HepG2 (cell line): ENCODE measurements around the gene CMIP. TPM values are rescaled to one million over a fixed set of nuclear protein-coding genes. Genes with fewer than 3 reads are reported as not detected.

Source experiments
- ATAC-seq: fragments of 200-7000 bp; cut with Tn5 transposase; 3 replicates; pipeline ENCODE4 v1.9.1; 2020; ENCODE audit warnings: mild to moderate bottlenecking, moderate library complexity
- BruUV-seq: library from RNA; stranded (reverse); fragments of 400-500 nt; replicated peaks from 2 replicates; lab custom pipeline; 2021; lab: Mats Ljungman, UMichigan
- CTCF ChIA-PET: fragments of 300-600 bp; formaldehyde crosslinking; extraction: SDS; loops from one replicate; lab custom pipeline; 2021; ENCODE audit warnings: low total read pairs, inconsistent platforms, low intra/inter-chr PET ratio; lab: Yijun Ruan, JAX
- POLR2A ChIA-PET: fragments of 350-600 bp; sonication (Branson Sonifier 250); formaldehyde crosslinking; loops from one replicate; lab custom pipeline; 2020; ENCODE audit warnings: antibody characterized with exemption, inconsistent platforms; lab: Yijun Ruan, JAX
- DNase-seq: peaks from one replicate; pipeline ENCODE4 v3.0.0-alpha.2; 2015; ENCODE audit warnings: low spot score
- FAIRE-seq: peaks from 3 replicates; lab custom pipeline; 2011; peaks lifted over from hg19 to GRCh38; lab: Jason Lieb, UNC
- H2AFZ ChIP-seq: one replicate; pipeline ENCODE4 v1.6.1; 2011; ENCODE audit warnings: low read length, inconsistent platforms
- H3K27ac ChIP-seq: fragments of 300-600 bp; 3 replicates; pipeline ENCODE4 v1.8.0; 2011; ENCODE audit warnings: mixed run types, mild to moderate bottlenecking, mixed read lengths, low read length, inconsistent platforms; ENCODE audit not compliant: insufficient read depth; ENCODE audit errors: extremely low read length
- H3K27me3 ChIP-seq, 2 experiments: fragments of 200-600 bp in 1 of 2; 2 replicates in 1 of 2; 3 replicates in 1 of 2; pipeline versions ENCODE4 v1.6.0 to v1.8.0; 2011; ENCODE audit warnings: low read length in 2 of 2, mild to moderate bottlenecking in 2 of 2, moderate library complexity in 2 of 2, inconsistent platforms in 1 of 2; ENCODE audit not compliant: insufficient read depth in 2 of 2, control insufficient read depth in 1 of 2
- H3K36me3 ChIP-seq, 2 experiments: fragments of 200-600 bp in 1 of 2; replicated peaks in 1 of 2; 2 replicates in 1 of 2; 3 replicates in 1 of 2; pipeline versions ENCODE4 v1.5.1 to v1.8.0; 2011; ENCODE audit warnings: low read length in 2 of 2, inconsistent platforms in 1 of 2; ENCODE audit not compliant: insufficient read depth in 2 of 2, control insufficient read depth in 1 of 2
- H3K4me1 ChIP-seq: 2 replicates; pipeline ENCODE4 v1.5.1; 2012; ENCODE audit warnings: low read length, inconsistent platforms; ENCODE audit not compliant: insufficient read depth
- H3K4me2 ChIP-seq: 2 replicates; pipeline ENCODE4 v1.6.0; 2011; ENCODE audit warnings: low read depth, low read length, inconsistent platforms
- H3K4me3 ChIP-seq, 3 experiments: fragments of 200-600 bp in 1 of 3; sonication (generic), shearing (Covaris generic) in 1 of 3; replicated peaks in 1 of 3; 2 replicates each; pipeline ENCODE4 v1.5.1; 2011 to 2016; ENCODE audit warnings: low read length in 3 of 3, inconsistent platforms in 2 of 3, low read depth in 2 of 3, mild to moderate bottlenecking in 2 of 3, control low read depth in 1 of 3, mixed read lengths in 1 of 3; ENCODE audit not compliant: insufficient read depth in 1 of 3
- H3K79me2 ChIP-seq: one replicate; pipeline ENCODE4 v1.6.1; 2011; ENCODE audit warnings: low read length, inconsistent platforms; ENCODE audit not compliant: insufficient read depth
- H3K9ac ChIP-seq: 2 replicates; pipeline ENCODE4 v1.6.0; 2011; ENCODE audit warnings: mild to moderate bottlenecking, low read depth, low read length, inconsistent platforms; ENCODE audit not compliant: insufficient read depth
- H3K9me3 ChIP-seq: 2 replicates; pipeline ENCODE4 v1.5.1; 2012; ENCODE audit warnings: mild to moderate bottlenecking, low read length
- H4K20me1 ChIP-seq: 2 replicates; pipeline ENCODE4 v1.6.0; 2011; ENCODE audit warnings: inconsistent platforms, mild to moderate bottlenecking, low read length, moderate library complexity; ENCODE audit not compliant: insufficient read depth
- BHLHE40 ChIP-seq: IDR thresholded peaks from 2 replicates; pipeline ENCODE4 v1.6.1; 2011; ENCODE audit warnings: low read length, improper control_type of control experiment
- HMGA1 ChIP-seq: sonication (generic); formaldehyde crosslinking; conservative IDR thresholded peaks from 2 replicates; pipeline ENCODE4 v1.4.0; 2020; ENCODE audit warnings: missing genetic modification reagents
- HOXA3 ChIP-seq: sonication (generic); formaldehyde crosslinking; IDR thresholded peaks from 2 replicates; pipeline ENCODE4 v1.5.0; 2020; ENCODE audit warnings: missing genetic modification reagents
- RAD21 ChIP-seq: fragments of 450-650 bp; formaldehyde crosslinking; IDR thresholded peaks from 2 replicates; pipeline ENCODE4 v1.5.0; 2020; ENCODE audit warnings: mild to moderate bottlenecking
- RBM22 ChIP-seq: fragments of 200-400 bp; formaldehyde crosslinking; optimal IDR thresholded peaks from 2 replicates; pipeline ENCODE3; 2017; ENCODE audit warnings: mild to moderate bottlenecking, low read length, moderate library complexity
- ZMYM3 ChIP-seq: sonication (generic); formaldehyde crosslinking; IDR thresholded peaks from 2 replicates; pipeline ENCODE4 v1.5.1; 2020; ENCODE audit warnings: mild to moderate bottlenecking, missing genetic modification reagents
- ZNF768 ChIP-seq: sonication (generic); formaldehyde crosslinking; IDR thresholded peaks from 2 replicates; pipeline ENCODE4 v1.4.0; 2020; ENCODE audit warnings: missing genetic modification reagents
- WGBS: methylation state at CpG from one replicate; pipeline ENCODE4 v1.1.6; 2017; ENCODE audit warnings: low lambda C conversion rate; 5-methylcytosine and 5-hydroxymethylcytosine counted together
- in situ Hi-C: cut with HindIII; loops from 2 replicates; pipeline ENCODE4 v1.10.0; 2017; ENCODE audit warnings: low pct_unique_long_range_greater_than_20kb; ENCODE audit not compliant: extremely low pct_ligation_motif_present
- intact Hi-C: fragments of 100-400 bp; cut with micrococcal nuclease; formaldehyde crosslinking; loops from one replicate; pipeline ENCODE4 v1.10.0; 2022; ENCODE audit not compliant: unreplicated experiment
- polyA plus RNA-seq, 8 experiments: library from polyadenylated mRNA; depleted of rRNA in 3 of 8; stranded (reverse) in 7 of 8; unstranded in 1 of 8; fragments of >200 nt; fragmentation: Illumina TruSeq in 4 of 8; extraction: Trizol in 4 of 8; gene quantifications; 2 replicates each; pipeline versions ENCODE4 v1.2.1 to v1.2.3, GENCODE V29; 2011 to 2016; ENCODE audit warnings: low read depth in 4 of 8, missing spikeins in 1 of 8, mixed read lengths in 1 of 8; ENCODE audit not compliant: insufficient read depth in 1 of 8
- total RNA-seq, 5 experiments: library from RNA; depleted of rRNA; stranded (reverse); fragments of >200 nt; fragmentation: Illumina TruSeq; extraction: Trizol; gene quantifications; 2 replicates each; pipeline ENCODE4 v1.2.3, GENCODE V29; 2016; ENCODE audit warnings: low read depth in 1 of 5
- TF ChIP-seq, protein P1 (sequence below): sonication (generic); formaldehyde crosslinking; IDR thresholded peaks from 2 replicates; pipeline ENCODE4 v1.4.0; 2020; ENCODE audit warnings: missing genetic modification reagents

Gene CMIP
- total and polyA plus RNA-seq, 2 of the 13 experiments (the other 11 are each of a cell fraction or from before 2014, with no cell fraction given), result 10.9 to 18.1 TPM

DNA sequence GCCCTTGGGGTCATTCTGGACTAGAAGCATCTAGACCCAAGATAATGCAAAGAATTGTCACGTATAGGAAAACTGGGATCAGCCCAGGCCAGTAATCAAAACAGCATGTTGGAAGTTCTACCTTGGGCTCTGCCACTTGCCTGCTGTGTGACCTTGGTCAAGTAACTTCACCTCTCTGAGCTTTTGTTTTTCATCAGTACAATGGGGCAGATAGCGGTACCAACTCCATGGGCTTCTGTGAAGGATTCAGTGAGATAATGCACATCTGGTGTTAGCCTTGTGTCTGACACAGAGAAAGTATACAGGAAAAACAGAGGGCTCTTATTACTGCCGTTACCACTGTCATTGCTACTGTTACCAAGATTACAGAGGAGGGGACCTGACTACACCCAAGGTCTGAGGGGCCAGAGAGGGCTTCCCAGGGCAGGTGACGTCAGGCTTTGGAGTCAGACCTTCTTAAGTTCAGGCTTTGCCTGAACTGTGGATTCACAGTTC, 24.6 kb downstream of the CMIP start:
- ChIA-PET CTCF (no interaction called here), POLR2A (no interaction called here)
- in situ Hi-C loops, result no loop called here
- Histone ChIP-seq H3K4me1 (peaks cover 92% of the 10 kb centered on the region), H2AFZ (no peak overlapping the region), H3K9me3 (no peaks in the 10 kb centered on the region), H3K4me2 (no peak overlapping the region), H4K20me1 (peaks cover 99% of the 10 kb centered on the region), H3K27me3 (no peaks in the 10 kb centered on the region), H3K79me2 (peaks cover 99% of the 10 kb centered on the region), H3K4me3 (no peak overlapping the region), H3K9ac (no peak overlapping the region), H3K27ac (no peak overlapping the region)
- ATAC-seq, result no peak
- no TSS peak for BruUV-seq
- FAIRE-seq, result no peak
- TF ChIP-seq, protein P1, sequence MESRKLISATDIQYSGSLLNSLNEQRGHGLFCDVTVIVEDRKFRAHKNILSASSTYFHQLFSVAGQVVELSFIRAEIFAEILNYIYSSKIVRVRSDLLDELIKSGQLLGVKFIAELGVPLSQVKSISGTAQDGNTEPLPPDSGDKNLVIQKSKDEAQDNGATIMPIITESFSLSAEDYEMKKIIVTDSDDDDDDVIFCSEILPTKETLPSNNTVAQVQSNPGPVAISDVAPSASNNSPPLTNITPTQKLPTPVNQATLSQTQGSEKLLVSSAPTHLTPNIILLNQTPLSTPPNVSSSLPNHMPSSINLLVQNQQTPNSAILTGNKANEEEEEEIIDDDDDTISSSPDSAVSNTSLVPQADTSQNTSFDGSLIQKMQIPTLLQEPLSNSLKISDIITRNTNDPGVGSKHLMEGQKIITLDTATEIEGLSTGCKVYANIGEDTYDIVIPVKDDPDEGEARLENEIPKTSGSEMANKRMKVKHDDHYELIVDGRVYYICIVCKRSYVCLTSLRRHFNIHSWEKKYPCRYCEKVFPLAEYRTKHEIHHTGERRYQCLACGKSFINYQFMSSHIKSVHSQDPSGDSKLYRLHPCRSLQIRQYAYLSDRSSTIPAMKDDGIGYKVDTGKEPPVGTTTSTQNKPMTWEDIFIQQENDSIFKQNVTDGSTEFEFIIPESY (CRISPR knock-in tag), result 0 out of 2 replicates have a peak, but pooled peaks have one; percentile 7
- TF ChIP-seq ZMYM3 (CRISPR knock-in tag) (peak; percentile 91), HOXA3 (CRISPR knock-in tag) (peak; percentile 37), HMGA1 (CRISPR knock-in tag) (no peak), ZNF768 (CRISPR knock-in tag) (peak; percentile 94; the same call in 1 of the 2 replicates), BHLHE40 (no peak), RAD21 (CRISPR knock-in tag) (no peak), RBM22 (peak; percentile 15)
- TF ChIP-seq, all 625 proteins: peak for 5
- intact Hi-C loops, result no loop called here
- WGBS, result 84% methylated on average over 4 of the region's 4 CpGs
- DNase-seq, result no peak
- peaks cover 16 to 40% of the 10 kb centered on the region in 2 experiments; a peak in 4 of 5 replicates for H3K36me3 ChIP-seq
